HG03565 (cell line): ENCODE measurements around the gene HMX1.

ENCODE experiments used
- ATAC-seq: cut with Tn5 transposase; IDR thresholded peaks from one replicate; pipeline ENCODE4 v1.9.1; 2021; ENCODE audit warnings: mild to moderate bottlenecking, moderate library complexity; ENCODE audit not compliant: unreplicated experiment

HMX1 gene

GRCh38 chr4:8871417-8872401 is at the start of gene HMX1:
Gene HMX1, minus strand, starts transcription at chr4:8871839. Its CDS starts 225 bp downstream, at chr4:8871614.
- no peak for ATAC-seq

GRCh38 chr4:8920969-8921368 is 49.3 kb upstream of the HMX1 start:
- no peak for ATAC-seq

GRCh38 chr4:8920289-8920965 is 48.8 kb upstream of the HMX1 start:
- ATAC-seq, result no peak

- ATAC-seq, result no peak
These were observed 48.1 kb upstream of the HMX1 start for GRCh38 chr4:8919651-8920288.

GRCh38 chr4:8917868-8918783 is 46.5 kb upstream of the HMX1 start:
- ATAC-seq, result peak; percentile 77

- no peak for ATAC-seq
These were observed 45.7 kb upstream of the HMX1 start for GRCh38 chr4:8917321-8917811.

- ATAC-seq, result no peak
These were observed 45.3 kb upstream of the HMX1 start for GRCh38 chr4:8916906-8917305.

GRCh38 chr4:8916351-8916885 is 44.8 kb upstream of the HMX1 start:
- ATAC-seq, result no peak

GRCh38 chr4:8915201-8916200 is 43.9 kb upstream of the HMX1 start:
- ATAC-seq, result no peak

- ATAC-seq, result no peak
These were observed 43.0 kb upstream of the HMX1 start for GRCh38 chr4:8914461-8915171.

- no peak for ATAC-seq
These were observed 42.3 kb upstream of the HMX1 start for GRCh38 chr4:8913858-8914460.

- no peak for ATAC-seq
These were observed 41.6 kb upstream of the HMX1 start for GRCh38 chr4:8913121-8913857.

- ATAC-seq, result no peak
These were observed 40.9 kb upstream of the HMX1 start for GRCh38 chr4:8912506-8912905.

- no peak for ATAC-seq
These were observed 40.4 kb upstream of the HMX1 start for GRCh38 chr4:8912089-8912455.

GRCh38 chr4:8911316-8912088 is 39.9 kb upstream of the HMX1 start:
- ATAC-seq, result no peak

GRCh38 chr4:8910822-8911315 is 39.2 kb upstream of the HMX1 start:
- ATAC-seq, result no peak
